ENCODE data around the gene PPOX.

The PPOX gene

DNA sequence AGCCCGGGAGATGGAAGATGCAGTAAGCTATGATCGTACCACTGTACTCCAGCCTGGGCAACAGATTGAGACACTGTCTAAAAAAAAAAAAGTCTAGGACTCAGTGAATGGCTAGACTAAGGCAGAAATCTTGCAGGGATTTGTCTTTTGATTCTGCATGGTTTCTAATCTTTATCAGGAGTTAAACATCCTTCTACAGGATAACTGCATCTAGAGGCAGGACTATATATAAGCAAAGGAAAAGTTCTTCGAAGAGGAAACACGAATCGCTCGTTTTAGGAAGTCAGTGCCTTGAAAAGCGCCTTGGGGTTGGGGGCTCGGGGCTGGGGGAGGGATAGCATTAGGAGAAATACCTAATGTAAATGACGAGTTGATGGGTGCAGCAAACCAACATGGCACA is 13.1 kb upstream of the PPOX start:
- ATAC-seq (no peak), DNase-seq (no peak)

DNA sequence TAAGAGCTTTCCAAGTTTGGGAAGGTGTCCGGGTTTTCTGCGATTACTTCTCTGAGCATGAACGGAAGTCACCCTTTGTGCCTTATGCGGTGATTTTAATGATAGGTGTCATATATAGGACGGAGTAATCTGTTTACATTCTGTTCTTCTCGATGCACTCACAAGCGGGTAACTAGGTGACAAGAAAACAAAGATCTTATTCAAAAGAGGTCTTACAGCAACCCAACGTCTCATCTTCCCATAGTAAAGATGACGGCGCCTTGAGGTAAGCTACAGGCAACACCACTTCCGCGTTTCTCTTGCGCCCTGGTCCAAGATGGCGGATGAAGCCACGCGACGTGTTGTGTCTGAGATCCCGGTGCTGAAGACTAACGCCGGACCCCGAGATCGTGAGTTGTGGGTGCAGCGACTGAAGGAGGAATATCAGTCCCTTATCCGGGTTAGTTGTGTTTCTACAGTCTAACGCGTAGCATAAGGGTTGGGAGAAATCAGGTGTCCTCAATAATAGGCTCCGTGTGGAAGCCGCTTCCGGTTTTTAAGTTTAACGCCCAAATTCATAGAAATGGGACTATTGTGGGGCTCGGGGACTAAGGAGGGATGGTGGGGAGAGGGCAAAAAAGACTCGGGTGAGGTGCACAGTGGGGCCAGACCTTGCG is 12.4 kb upstream of the PPOX start, which contains the start of gene UFC1:
UFC1 (plus strand) TSS at position 297 of the 656 bp plus-strand sequence; CDS start at position 317, 20 bp downstream.
- DNase-seq (peak; percentile 79), ATAC-seq (peak; percentile 92)

DNA sequence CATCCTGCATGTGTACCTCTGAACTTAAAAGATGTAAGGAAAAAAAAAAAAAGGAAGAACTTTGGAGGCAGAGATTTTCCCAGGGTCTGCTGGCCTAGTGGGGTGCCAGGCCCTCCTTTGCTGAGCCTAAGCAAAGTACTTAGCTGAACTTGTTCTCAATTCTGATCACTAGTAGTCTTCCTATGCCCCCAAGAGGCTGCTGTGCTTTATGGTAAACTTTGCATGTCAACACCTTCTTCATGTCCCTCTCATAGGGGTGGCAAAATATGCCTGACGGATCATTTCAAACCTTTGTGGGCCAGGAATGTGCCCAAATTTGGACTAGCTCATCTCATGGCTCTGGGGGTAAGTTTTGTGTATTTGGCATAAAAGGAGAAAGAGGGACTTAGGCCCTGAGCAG is 8.4 kb upstream of the PPOX start:
- DNase-seq (no peak), ATAC-seq (no peak)

DNA sequence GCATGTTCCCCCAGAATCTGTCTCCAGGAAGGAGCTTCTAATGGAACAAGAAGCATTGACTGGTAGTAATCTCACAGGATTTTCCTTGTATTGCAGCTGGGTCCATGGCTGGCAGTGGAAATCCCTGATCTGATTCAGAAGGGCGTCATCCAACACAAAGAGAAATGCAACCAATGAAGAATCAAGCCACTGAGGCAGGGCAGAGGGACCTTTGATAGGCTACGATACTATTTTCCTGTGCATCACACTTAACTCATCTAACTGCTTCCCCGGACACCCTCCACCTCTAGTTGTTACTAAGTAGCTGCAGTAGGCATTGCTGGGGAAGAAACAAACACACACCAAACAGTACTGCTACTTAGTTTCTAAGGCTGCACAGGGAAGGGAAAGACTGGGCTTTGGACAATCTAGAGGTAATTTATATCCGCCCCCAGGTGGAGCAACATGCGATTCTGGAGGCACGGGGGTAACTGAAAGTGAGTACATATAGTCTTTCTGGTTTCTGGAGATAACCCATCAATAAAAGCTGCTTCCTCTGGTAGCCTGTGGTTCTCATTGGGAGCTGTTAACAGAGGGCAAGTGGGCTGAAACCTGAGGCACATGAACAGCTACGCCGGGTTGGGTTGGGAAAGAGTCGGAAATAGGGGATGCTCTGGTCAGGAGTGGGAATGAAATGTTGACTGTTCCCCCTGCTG is 7.8 kb upstream of the PPOX start:
- ATAC-seq, result no peak

DNA sequence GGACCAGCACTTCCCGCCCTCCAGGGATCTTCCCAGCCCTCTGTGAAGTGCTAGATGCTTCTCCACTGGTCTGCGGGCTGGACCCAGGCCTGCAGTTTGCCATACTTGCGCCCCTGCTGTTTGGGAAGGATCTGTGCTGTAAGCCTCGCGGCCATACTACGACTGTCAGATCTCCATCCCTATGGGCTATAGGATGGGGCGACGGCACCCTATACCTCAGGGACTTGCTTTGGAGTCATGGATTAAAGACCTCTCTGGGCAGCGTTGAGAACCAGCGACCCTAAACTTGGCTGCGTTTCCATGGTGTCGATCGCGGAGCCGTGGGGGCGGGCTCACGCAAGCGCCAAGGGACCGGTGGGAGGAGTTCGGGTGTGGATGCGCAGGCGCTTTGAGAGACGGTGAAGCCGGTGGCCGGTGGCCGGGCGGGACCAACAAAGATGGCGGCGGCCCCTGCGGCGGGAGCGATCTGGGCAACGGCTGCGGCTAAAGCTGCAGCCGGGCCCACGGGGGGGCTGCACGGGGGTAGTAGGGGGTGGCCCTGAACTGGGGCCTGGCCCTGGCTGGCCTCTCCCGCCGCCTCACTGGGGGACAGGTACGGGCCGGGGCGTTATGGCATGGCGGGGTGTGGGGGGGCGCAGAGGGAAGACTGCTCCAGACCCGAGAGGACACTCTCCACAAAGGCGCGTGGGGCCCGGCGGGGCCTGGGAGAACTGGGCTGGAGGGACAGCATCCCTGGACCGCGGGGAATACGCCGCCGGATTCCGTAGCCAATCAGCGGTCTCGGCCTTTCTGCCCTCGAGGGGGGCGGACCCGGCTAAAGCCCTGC is 6.9 kb upstream of the PPOX start, which contains the start of gene USP21:
USP21 (plus strand) TSS at position 414 of the 826 bp plus-strand sequence. CDS start 1,141 bp downstream, outside the sequence.
- peak; percentile 95 for DNase-seq
- peak; percentile 88 for ATAC-seq

More for the DNA sequence above, 7.8 kb upstream of the PPOX start:
- no peak for DNase-seq

DNA sequence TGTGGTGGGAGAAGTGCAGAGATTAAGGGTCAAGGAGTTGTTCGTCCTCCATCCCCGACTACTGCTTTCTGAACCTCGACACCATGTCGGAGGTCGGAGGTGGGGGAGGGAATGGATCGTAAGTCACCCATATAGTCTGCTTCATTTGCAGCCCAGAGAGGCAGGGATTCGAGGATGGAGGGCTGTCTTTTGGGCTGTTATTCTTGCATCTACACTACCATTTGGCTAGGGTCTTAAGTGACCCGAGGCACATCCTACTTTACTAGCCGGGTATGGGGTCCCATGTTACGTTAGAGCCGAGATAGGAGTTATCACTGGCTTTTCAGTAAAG is 6.3 kb upstream of the PPOX start:
- ATAC-seq (no peak), DNase-seq (no peak)

DNA sequence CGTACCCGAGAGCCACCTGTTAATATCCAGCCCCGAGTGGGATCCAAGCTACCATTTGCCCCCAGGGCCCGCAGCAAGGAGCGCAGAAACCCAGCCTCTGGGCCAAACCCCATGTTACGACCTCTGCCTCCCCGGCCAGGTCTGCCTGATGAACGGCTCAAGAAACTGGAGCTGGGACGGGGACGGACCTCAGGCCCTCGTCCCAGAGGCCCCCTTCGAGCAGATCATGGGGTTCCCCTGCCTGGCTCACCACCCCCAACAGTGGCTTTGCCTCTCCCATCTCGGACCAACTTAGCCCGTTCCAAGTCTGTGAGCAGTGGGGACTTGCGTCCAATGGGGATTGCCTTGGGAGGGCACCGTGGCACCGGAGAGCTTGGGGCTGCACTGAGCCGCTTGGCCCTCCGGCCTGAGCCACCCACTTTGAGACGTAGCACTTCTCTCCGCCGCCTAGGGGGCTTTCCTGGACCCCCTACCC is 5.5 kb upstream of the PPOX start:
- DNase-seq (no peak), ATAC-seq (no peak)

DNA sequence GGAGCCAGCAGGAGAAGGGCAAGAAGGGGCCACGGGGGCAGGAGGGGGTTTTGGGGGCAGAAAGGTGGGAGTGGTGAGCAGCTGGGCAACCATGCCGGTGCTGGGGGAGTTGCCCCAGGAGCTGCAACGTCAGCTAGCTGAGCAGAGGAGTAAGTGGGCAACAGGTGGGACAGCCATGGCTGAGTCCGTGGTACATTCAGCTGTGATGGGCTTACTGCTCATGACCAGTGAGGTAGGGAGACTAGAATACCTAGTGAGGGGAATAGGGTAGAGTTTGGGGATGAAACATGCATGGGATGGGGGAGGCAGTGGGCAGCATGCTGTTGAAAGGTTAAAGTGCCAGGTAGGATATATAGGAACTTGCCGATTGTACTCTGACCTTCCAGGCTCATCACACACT is 4.6 kb upstream of the PPOX start:
- DNase-seq (no peak), ATAC-seq (no peak)

DNA sequence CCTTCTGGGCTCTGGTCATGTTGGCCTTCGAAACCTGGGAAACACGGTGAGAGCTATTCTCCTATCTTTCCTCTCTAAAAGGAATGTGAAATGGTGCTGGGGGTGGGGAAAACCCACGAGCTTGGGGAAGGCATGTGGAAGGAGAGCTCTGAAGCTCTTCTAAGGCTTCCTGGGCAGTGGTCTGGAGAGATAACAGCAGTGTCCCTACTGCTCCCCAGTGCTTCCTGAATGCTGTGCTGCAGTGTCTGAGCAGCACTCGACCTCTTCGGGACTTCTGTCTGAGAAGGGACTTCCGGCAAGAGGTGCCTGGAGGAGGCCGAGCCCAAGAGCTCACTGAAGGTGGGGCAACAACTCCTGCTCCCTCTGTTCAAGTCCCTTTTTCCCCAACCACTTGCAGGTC is 4.2 kb upstream of the PPOX start:
- DNase-seq, result no peak
- ATAC-seq, result no peak

DNA sequence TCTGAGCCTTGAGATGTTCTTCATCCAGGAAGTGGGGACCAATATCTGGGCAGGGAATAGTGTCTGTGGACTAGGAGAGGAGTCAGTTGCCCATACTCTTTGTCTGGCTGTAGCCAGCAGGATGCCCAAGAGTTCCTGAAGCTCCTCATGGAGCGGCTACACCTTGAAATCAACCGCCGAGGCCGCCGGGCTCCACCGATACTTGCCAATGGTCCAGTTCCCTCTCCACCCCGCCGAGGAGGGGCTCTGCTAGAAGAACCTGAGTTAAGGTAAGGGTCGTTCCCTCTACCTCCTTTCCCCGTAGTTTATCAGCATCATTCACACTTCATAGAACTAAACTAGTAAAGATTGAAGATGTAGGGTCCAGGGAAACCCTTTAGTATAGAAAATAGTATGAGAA is 3.4 kb upstream of the PPOX start:
- ATAC-seq (no peak), DNase-seq (no peak)

DNA sequence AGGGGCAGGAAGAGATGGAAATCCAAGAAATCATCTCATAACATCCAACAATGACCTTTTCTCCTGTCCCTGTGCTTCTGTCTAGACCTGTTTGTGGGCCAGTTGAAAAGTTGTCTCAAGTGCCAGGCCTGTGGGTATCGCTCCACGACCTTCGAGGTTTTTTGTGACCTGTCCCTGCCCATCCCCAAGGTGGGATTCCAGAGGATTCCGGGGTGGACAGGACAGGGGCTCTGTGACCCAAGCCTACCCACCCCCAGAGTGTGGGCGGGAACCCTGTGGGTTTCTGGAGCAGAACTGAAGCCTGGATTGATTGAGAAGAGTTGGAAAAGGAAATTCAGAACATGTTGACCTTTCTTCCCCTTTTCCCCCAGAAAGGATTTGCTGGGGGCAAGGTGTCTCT is 2.4 kb upstream of the PPOX start:
- ATAC-seq, result no peak
- DNase-seq, result no peak

DNA sequence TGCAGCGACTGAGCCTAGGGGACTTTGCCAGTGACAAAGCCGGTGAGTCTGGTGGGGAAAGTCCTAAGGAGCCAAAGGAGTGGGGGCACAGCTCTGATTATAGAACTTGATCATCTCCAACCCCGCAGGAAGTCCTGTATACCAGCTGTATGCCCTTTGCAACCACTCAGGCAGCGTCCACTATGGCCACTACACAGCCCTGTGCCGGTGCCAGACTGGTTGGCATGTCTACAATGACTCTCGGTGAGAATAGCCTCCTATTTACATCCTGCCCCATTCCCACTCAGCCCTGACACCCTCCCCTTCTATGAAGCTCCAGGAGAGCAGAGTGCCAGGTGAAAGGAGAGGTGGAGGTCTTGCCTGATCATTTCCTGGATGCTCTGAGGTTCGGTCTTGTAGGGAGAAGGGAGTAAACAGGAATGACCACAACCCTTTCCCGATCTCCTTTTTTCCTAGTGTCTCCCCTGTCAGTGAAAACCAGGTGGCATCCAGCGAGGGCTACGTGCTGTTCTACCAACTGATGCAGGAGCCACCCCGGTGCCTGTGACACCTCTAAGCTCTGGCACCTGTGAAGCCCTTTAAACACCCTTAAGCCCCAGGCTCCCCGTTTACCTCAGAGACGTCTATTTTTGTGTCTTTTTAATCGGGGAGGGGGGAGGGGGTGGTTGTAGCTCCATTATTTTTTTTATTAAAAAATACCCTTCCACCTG is 1.2 kb upstream of the PPOX start:
- ATAC-seq (no peak), DNase-seq (no peak)

DNA sequence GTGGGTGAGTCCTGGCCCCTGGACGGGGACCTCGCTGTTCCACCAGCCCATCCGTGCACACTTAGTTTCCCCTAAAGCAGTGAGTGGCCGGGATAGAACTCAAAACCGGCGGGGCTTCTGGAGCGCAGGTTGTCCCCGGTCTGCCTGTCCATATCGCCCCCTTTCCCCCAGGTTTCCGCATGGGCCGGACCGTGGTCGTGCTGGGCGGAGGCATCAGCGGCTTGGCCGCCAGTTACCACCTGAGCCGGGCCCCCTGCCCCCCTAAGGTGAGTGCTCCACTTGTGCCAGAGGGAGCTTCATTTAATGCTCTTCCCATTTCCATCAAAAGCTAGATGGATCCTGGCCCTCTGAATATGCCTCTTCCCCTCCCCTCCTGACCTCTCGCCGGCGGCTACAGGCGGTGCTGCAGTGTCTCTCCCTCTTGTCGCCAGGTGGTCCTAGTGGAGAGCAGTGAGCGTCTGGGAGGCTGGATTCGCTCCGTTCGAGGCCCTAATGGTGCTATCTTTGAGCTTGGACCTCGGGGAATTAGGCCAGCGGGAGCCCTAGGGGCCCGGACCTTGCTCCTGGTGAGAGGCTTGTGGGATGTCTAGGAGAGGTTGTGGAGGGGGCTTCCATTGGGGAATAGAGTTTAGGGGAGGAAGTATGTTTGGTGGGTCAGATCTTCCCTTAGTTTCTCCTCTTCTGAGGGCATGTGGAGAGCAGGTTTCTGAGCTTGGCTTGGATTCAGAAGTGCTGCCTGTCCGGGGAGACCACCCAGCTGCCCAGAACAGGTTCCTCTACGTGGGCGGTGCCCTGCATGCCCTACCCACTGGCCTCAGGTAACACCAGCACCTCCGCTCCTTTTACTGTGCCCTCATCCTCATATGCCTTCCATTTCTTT is 683 bp downstream of the PPOX start:
- ATAC-seq, result no peak

DNA sequence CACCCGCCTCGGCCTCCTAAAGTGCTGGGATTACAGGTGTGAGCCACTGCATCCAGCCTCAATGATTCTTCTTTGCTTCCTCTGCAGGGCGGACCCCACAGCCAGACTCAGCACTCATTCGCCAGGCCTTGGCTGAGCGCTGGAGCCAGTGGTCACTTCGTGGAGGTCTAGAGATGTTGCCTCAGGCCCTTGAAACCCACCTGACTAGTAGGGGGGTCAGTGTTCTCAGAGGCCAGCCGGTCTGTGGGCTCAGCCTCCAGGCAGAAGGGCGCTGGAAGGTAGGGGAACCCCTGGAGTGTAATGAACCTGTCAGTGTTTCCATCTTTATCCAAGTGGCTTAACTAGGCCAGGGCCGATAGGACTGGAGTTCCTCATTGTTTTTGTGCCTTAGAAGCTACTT is 2.7 kb downstream of the PPOX start:
- DNase-seq (no peak), ATAC-seq (no peak)

More for the DNA sequence above, 683 bp downstream of the PPOX start:
- no peak for DNase-seq

DNA sequence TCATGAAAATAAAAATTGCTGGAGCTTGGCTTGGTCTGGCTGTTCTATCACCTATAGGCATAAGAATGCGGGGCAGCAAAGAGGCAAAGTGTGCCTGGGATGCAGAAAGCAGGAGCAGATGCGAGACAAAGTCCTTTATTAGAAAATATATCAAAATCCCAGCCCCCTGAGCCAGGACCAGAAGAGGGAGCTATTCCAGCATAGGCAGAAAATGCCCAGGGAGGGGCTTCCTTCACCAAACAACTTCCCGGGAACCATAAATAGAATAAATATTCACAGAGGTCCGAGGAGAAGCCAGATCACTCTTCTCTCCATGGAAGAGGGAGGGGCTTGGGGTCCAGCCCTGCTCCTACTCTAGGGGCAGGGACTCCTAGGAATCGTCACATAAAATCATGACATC is 5.0 kb downstream of the PPOX start:
- no peak for DNase-seq
- no peak for ATAC-seq

DNA sequence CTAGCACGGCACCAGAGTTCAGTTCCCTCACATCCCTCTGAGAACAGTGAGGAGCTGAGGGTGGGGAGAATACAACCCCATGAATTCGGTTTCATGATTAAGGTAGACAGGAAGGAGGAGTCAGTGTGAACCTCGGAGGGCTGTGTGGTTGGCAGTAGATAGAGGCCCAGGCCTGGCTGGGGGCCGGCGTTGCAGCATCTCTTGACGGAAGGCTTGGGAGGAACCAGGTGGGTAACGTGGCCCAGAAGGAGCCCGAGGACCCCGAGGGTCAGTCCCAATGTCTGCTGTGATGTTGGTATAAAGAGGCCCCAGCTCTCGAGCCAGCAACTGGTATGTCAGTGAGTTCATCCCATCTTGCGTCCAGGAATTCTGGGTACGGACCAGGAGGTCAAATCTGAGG is 5.5 kb downstream of the PPOX start:
- DNase-seq (no peak), ATAC-seq (no peak)

DNA sequence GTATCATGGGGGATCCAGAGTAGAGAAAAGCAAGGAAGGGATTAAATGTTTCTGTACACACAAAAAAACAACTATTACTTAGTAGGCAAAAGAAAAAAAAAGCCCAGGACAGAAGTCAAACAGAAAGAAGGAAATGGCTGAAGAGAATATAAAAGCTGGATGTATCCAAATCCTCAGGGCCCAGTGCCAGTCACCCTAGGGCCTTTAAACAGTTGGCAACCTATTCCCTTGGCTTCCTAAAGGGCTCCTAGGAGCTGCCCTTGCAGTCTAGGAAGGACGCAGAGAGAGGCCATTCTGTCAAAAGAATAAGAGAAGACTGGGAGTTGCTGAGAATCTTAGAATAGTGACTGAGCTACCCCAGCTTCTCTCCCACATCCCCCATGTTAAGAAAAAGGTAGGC is 6.1 kb downstream of the PPOX start:
- ATAC-seq, result no peak
- no peak for DNase-seq

DNA sequence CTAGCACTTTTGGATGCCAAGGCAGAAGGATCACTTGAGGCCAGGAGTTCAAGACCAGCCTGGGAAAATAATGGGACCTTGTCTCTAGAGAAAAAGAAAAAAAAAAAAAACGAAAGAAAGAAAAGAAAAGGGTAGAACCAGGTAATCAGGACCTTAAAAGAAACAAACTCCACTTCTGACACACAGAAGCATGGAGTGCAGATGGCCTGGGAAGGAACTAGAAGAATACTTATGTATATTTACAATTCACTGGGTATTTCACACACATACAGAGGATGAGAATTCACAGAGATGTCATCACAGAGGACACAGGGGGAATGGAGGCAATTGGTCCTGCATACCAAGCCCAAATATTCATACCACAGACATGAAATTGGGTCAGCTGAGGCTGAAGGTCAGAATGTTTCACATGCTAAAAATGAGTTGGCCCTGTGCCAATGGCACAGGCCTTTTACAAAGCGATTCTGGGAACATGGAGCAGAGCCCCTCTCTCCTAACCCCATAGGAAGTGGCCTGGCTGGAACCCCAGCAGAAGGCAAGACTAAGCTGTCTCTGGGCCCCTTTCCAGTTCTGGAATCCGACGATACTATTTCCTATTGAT is 6.7 kb downstream of the PPOX start:
- DNase-seq (no peak), ATAC-seq (no peak)

DNA sequence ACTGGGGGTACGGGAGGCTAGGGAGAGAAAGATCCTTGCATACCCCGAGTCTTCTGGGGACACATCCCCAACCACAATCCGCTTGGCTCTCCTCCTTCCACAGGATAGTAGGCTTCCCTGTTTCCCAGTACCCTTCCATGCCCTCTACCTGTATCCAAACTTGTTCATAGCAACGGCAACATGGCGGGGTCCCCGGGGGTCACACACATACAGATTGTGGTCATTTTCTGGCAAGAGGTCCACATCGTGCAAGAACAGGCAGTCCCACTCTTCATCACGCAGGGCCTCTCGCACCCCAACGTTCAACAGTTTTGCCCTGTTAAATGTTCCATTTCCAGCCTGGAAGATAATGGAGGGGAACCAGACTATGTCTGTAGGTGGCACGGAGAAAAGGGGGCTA is 7.5 kb downstream of the PPOX start:
- no peak for DNase-seq
- no peak for ATAC-seq

DNA sequence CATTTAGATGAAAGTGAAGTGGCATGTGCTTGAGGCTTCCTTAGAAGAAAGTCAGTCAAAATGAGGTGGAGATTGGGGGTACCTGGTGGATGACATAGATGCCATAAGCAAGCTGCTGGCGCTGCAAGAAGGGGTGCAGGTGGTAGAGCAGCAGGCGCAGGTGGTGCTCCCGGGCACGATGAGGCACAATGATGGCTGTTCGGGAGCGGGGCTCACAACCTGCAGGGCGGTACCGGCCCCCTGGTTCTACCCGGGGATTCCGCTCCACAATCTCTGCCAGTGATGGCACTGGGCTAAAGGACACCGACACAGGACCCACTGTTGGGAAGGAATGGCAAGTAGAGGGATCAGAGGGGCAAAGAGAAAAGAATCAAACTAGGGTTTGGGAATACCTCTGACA is 8.7 kb downstream of the PPOX start:
- DNase-seq, result no peak

More for the DNA sequence above, 8.7 kb downstream of the PPOX start:
- no peak for ATAC-seq

Measured in stimulated activated naive CD8-positive, alpha-beta T cell treated with anti-CD3 and anti-CD28 coated beads, Interleukin-15, Interleukin-2, amounts not matched to agents 100 U/mL and 50 U/mL, for 24 hours (primary cell).